GM06990 (cell line): ENCODE data around the gene KRTAP19-8.

Experiments used
- DNase-seq: peaks from one replicate; pipeline ENCODE4 v3.0.0-alpha.2; 2011; ENCODE audit not compliant: insufficient read length; ENCODE audit errors: extremely low read depth
- H3K27me3 ChIP-seq: replicated peaks from 2 replicates; pipeline ENCODE4 v1.6.0; 2011; ENCODE audit warnings: low read length; ENCODE audit not compliant: control insufficient read depth, insufficient read depth
- H3K36me3 ChIP-seq: 2 replicates; pipeline ENCODE4 v1.5.1; 2011; ENCODE audit warnings: low read length; ENCODE audit not compliant: control insufficient read depth, insufficient read depth
- H3K4me3 ChIP-seq: replicated peaks from 2 replicates; pipeline ENCODE4 v1.5.1; 2011; ENCODE audit warnings: low read depth, mild to moderate bottlenecking, control low read depth, low read length
- CTCF ChIP-seq: IDR thresholded peaks from 2 replicates; pipeline ENCODE4 v1.5.1; 2011; ENCODE audit warnings: low read length, control low read depth, mild to moderate bottlenecking, inconsistent platforms; ENCODE audit not compliant: insufficient read depth, poor library complexity, severe bottlenecking

KRTAP19-8 gene

GRCh38 chr21:31023680-31024079 lies 14.6 kb downstream of the KRTAP19-8 start:
- DNase-seq, result no peak
- Histone ChIP-seq H3K36me3 (no peaks in the 10 kb centered on the region), H3K4me3 (no peak overlapping the region), H3K27me3 (no peaks in the 10 kb centered on the region)
- no peak for TF ChIP-seq CTCF

DNA sequence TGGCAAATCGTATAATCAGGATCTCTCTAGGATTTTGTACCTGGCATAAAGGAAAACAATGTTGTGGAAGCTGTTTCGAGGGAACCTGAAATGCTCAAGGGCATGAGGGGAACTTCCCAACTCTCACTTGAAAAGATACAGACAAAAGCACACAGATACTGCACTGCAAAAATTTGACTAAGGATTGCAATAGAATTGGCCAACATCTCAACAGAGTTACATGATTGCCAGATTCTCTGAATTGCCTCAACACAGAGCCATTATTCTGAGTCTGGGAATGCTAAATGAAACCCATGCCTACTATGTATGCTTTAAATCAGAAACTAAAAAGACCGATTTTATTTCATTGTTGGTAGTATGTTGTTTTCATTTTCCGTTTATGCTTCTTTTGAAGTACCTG lies 16.0 kb downstream of the KRTAP19-8 start:
- no peaks in the 10 kb centered on the region for H3K36me3 ChIP-seq
- no peak for DNase-seq

GRCh38 chr21:31018232-31018631 lies 20.0 kb downstream of the KRTAP19-8 start:
- Histone ChIP-seq H3K27me3 (no peaks in the 10 kb centered on the region), H3K4me3 (no peak overlapping the region), H3K36me3 (no peaks in the 10 kb centered on the region)
- no peak for TF ChIP-seq CTCF
- no peak for DNase-seq

More for the DNA sequence above, 16.0 kb downstream of the KRTAP19-8 start:
- no peak for TF ChIP-seq CTCF
- no peak overlapping the region for H3K4me3 ChIP-seq
- H3K27me3 ChIP-seq, result no peaks in the 10 kb centered on the region

DNA sequence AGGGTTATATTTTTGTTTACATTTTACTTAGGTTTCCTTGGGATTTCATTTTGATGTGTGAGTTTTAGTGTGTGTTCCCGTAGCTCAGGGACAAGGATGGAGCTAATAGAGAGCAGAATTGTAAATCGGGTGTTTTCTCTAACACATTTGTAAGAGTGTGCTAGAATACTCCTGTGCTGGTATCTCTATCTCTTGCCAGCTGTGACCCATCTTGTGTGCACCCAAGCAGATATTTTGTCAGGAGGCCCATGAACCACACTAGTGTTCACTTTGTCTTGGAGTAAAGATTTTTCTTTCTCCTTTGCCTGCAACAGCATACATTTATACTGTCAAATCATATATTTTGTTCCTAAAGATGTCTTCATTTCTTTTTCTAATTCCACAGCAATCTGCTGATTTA lies 23.4 kb downstream of the KRTAP19-8 start:
- no peaks in the 10 kb centered on the region for H3K36me3 ChIP-seq
- DNase-seq, result no peak
- TF ChIP-seq CTCF, result no peak
- no peak overlapping the region for H3K4me3 ChIP-seq
- no peaks in the 10 kb centered on the region for H3K27me3 ChIP-seq

DNA sequence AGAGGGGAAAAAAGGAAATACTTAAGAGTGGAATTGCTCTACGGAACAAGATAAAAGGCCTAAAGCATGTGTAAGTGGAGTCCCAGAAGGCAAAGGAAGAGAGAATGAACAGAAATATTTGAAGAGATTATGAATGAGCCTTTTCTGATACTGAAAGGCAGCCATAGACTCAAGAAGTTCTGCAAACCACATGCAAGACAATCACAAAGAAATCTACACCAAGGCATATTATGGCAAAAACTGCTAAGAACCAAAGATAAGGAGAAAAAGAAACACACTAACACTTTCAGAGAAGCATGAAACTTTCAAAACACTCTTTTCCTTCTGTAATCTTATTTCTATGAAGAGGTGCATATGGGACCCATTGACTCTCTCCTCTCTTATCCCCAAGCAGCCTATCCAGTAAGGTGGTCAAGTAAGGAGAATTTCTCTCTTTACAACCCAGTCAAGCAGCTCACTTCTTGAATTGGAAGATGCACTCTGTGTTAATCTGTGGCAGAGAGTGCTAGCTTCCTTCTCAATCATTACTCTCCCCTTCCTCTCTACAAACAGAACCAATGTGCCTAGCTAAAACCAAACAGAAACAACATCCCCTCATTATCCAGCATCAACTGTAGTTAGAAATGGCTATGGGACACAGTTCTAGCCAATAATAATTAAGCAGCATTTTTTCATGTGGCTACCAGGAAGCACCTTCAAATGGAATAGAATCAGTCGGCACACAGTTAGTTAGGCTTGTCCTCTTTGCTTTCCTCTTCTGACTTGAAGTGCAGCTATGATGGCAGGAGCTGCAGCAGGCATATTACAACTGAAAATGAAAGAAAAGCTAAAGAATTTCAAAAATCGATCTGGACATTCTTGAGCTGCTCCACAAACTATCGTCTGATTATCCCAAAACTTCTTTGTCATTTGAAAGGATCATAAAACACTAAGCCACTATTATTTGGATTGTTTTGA lies 25.9 kb downstream of the KRTAP19-8 start:
- H3K27me3 ChIP-seq, result no peaks in the 10 kb centered on the region
- peak; percentile 9 for DNase-seq
- H3K4me3 ChIP-seq, result no peak overlapping the region
- no peaks in the 10 kb centered on the region for H3K36me3 ChIP-seq
- TF ChIP-seq CTCF, result no peak
